ENCODE measurements around the gene FAM13A.
"Not testable (repeated sequence)": the region's sequence is repeated elsewhere in the genome, so short reads cannot be mapped to it uniquely, and the experiment has no call there.

FAM13A gene

DNA sequence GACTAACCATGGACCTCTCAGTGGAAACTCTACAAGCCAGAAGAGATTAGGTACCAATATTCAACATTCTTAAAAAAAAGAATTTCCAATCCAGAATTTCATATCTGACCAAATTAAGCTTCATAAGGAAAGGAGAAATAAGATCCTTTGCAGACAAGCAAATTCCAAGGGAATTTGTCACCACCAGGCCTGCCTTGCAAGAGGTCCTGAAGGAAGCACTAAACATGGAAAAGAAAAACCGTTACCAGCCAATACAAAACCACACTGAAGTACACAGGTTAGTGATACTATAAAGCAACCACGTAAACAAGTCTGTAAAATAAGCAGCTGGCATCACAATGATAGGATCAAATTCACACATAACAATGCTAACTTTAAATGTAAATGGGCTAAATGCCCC lies 156.6 kb downstream of the FAM13A start:
- no peak for DNase-seq (ENCODE audit: low read depth)

DNA sequence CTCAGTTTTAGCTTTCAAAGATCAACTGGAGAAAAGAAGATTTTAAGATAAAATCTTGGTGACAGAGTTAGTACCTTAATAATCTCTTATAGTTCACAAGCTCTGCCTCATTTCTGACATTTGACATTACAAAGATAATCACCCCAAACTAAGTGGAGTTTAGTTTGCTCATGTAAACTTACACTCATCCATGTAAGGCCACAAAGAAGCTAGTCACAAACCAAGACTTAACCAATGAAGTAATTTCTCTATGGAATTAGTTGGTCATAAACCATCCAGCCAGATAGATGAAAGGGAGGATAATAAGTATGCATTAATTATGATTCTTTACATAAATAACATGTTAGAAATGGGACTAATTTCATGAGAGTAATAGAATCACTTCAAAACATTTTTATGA lies 159.2 kb downstream of the FAM13A start:
- no peak for DNase-seq (ENCODE audit: low read depth)

DNA sequence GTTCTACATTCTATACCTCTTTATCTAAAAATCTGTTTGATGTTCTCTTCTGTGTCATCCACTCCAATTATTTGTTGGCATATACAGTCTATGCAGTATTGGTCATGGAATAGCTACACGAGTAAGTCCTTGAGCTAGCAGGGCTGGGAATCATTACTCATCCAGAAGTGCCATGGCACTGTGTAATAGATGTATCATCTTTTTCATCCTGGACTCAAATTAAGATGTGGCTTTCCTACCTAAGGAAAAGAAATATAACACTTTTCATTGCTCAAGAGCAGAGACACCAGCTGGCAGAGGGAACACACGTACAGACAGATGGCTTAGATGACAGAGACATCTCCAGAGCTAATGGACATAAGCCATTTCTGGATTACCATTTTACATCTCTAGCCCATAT lies 159.8 kb downstream of the FAM13A start:
- no peak for DNase-seq (ENCODE audit: low read depth)

DNA sequence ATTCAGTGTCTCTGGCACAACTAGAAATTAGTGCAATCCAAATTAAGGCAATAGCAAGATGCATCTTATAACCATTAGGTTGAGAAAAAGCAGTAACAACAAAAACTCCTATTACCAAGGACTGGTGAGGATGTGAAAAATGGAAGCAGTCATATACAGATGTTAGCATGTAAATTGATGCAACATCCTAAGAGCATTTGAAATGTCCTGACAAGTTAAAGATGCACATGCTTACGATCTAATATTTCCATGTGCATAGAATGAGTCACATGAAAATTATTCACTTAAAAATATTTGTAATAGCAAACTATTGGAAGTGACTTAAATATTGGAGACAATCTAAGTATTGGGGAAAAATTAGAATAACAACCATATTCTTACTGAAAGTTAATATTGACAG lies 163.0 kb downstream of the FAM13A start:
- no peak for DNase-seq (ENCODE audit: low read depth)

DNA sequence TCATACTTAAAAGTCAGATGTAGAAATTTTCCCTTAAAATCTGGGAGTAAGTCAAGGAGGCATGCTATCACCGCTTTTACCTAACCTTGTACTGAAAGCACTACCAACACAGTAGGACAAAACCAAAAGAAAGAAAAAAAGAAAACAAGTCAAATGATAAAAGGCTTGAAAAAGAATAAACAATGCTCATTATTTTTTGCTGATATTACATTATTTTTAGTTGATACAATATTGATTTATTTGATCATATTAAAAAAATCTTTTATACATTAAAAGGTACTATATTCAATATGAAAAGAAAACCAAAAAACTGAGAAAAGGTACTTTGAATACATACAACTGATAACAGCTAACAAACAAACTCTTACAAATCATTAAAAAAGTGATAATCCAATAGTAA lies 164.3 kb downstream of the FAM13A start:
- DNase-seq (ENCODE audit: low read depth): no peak

DNA sequence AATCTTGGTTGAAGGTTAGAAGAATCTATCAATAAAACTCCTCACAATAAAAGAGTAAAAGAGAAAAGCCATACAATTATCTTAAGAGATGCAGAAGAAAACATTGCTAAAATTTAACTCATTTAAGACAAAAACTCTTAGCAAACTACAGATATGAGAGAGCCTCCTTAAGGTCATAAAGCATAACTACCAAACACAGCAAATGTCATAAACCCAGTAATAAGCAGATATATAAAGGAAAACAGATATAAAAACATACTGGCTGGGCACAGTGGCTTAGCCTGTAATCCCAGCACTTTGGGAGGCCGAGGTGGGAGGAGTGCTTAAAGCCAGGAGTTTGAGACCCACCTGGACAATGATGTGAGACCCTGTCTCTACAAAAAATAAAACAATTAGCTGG lies 165.3 kb downstream of the FAM13A start:
- no peak for DNase-seq (ENCODE audit: low read depth)

DNA sequence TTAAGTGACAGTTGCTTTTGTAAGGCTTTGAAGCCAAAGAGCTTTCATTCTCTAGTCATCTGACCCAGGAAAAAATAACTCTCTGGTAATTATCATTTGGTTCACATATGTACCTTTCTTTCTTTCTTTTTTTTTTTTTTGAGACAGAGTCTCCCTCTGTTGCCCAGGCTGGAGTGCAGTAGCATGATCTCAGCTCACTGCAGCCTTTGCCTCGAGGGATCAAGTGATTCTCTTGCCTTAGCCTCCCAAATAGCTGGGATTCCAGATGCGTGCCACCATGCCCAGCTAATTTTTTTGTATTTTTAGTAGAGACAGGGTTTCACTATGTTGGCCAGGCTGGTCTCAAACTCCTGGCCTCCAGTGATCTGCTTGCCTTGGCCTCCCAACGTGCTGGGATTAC lies 169.6 kb downstream of the FAM13A start:
- not testable (repeated sequence) for DNase-seq (ENCODE audit: low read depth)

DNA sequence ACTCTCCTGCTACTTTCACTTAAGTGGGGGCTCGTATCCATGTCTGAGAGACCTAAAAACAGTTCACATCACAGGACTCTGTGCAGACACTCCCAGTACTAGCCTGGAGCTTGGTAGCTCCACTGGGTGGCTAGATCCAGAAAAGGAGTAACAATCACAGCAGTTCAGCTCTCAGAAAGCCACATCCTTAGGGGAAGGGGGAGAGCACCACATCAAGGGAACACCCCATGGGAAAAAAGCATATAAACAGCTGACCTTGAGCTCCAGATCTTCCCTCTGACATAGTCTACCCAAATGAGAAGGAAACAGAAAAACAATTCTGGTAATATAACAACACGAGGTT lies 175.8 kb downstream of the FAM13A start:
- DNase-seq (ENCODE audit: low read depth): no peak

DNA sequence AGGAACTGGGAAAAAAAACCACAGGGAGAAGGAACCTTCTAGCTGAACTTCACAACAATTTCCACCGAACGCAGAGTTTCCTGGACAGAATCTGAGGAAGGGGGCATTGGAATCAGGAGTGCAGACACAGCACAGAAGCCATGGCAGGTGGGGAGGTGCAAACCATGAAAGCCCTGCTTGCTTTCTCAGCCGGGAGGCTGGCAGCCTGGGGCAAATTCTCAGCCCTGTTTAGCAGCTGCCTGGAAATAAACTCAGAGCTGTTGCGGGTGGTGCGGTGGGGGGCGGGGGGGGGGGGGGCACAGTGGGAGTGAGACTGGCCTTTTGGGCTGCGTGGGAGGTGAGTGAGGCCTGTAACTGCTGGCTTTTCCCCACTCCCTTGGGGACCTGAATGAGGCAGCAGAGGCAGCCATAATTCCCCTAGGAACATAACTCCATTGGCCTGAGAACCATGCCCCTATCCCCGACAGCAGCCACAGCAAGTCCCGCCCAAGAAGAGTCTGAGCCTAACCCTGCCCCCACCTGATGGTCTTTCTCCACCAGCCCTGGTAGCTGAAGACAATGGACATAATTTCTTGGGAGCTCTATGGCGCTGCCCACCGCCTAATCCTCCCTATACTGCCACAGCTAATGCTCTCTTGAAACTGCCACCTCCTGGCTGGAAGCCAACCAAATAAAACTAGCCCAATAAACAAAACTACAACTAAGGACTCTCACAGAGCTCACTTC lies 176.3 kb downstream of the FAM13A start:
- DNase-seq (ENCODE audit: low read depth): no peak

DNA sequence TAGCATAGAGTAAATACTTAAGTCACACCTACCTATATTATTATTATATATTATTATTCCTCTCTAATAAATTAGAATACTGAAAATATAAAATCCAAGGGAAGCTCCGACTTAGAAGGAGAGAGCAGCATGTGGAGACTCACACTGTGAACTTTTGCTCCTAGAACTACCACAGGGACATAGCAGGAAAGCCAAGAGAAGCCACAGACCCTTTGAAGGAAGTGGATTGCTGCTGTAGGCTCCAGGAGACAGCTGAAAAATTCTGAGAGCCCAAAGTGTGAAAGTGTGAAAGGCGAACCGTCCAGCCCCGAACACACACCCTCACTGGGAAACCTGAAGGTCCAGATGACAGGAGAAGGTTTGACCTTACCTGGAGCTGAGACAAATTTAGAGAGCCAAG lies 177.0 kb downstream of the FAM13A start:
- no peak for DNase-seq (ENCODE audit: low read depth)

DNA sequence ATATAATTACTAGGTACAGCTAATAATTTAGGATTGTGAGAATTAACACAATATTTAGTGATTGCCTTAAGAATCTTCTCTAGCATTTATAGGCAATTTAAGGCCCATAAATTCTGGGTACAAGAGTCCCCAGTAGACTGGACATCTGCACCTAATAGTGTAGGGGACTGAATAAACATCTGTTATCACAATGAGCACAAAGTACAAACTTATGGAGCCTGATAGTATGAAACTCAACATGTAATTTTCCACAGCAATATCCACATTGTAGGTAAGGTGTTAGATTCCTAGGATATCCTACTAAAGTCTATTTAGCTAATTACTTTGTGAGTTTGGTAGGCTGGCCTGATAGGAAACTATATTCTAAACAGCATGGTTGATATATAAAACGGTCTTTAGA lies 178.3 kb downstream of the FAM13A start:
- DNase-seq (ENCODE audit: low read depth): no peak

DNA sequence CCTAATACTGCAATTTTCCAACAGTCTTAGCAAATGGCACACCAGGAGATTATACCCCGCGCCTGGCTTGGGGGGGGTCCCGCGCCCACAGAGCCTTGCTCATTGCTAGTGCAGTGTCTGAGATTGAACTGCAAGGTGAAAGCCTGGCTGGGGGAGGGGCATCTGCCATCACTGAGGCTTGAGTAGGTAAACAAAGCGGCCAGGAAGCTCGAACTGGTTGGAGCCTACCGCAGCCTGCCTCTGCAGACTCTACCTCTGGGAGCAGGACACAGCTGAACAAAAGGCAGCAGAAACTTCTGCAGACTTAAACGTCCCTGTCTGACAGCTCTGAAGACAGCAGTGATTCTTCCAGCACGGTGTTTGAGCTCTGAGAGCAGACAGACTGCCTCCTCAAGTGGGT lies 186.6 kb downstream of the FAM13A start:
- DNase-seq (ENCODE audit: low read depth): no peak

DNA sequence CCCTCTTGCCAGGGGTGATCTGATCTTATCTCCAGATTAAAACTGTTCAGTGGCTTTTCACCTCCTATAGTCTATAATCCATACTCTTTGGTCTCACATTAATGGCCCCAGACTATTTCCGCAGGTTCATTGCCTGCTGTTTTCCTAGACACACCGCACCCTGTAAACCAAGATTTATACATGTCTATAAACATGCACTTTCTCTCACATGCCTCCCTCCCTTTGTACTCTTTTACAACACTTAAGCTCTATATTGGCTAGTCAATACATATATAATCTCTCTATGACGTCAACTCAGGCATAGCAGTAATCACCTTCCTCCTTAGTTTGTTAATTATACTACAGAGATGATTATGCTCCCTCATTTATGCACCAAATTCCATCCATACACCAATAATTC lies 188.5 kb downstream of the FAM13A start:
- no peak for DNase-seq (ENCODE audit: low read depth)

DNA sequence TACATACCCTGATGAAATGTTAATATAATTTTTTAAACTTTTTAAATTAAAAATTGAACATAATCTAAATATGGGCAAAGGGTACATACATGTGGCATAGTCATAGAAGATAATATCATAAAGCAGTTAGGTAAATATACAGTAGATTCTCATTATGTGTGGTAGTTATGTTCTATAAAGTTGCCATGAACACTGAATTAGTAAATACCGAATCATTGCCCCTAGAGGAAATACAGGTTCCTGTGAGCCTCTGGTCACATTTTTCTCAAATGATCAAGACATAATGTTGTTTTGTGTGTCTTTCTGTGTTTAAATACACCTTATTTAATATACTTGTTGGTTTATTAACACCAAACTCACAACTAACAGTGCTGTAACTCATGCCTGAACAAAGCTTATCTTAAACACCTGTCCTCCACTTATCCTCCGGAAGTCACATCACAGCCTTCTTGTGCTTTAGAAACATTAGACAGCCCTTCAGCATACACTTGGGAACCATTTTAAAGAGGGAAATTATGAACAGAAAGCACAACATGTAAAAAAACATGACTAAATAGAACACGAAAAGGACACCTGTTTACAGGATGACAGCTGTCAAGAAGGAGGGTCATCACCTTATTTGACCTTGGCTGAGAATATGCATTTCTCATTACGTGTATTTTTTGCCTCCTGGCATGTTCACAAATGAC lies 190.0 kb downstream of the FAM13A start:
- DNase-seq (ENCODE audit: low read depth): no peak

DNA sequence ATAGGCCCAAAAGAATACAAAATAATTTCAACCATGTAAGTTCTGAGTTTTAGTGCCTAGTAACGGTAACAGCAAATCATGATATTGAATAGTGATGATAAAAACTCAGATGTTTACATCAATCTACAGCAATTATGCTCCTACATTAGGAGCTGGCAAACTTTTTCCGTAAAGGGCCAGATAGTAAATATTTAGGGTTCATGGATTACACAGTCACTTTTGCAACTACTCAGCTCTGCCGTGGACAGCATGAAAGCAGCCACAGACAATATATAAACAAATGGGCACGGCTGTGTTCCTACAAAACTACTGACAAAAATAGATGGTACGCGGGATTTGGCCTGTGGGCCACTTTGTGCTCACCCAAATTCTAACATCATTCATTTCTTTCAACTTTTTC lies 191.5 kb downstream of the FAM13A start:
- no peak for DNase-seq (ENCODE audit: low read depth)

DNA sequence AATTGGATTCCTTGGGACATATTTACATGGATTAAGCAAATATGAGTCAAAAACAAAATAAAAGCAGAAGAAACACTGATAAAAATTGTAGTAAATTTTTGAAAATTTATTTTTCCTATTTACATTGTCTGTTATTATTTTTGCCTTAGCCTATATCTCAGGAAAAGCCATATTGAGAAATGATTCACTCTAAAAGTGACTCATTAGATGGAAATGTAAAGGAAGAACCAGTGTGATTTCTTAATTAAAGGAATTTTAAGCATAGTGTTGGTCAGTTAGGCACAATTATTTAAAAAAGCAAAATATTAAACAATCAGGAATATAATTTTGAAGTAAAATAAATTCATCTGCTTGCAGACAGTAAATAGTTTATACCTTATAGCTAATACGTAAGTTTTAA lies 191.9 kb downstream of the FAM13A start:
- DNase-seq (ENCODE audit: low read depth): no peak

DNA sequence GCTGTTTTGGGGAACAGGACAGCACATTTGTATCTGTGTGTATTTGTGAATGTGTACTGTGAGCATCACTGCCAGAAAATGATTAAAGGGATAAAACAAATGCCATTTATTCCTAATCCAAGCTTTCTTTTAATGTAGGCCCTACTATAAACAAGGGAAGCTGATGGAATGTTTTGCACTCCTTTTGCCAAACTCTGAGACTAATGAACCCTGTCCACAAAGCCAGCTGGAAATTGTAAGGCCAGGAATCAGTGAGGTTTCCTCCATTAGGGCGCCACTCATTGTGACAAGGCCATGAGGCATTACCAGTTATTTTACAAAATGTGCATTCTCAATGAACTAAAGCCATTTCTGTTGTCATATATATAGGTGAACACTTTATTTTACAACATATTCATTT lies 196.4 kb downstream of the FAM13A start:
- no peak for DNase-seq (ENCODE audit: low read depth)

DNA sequence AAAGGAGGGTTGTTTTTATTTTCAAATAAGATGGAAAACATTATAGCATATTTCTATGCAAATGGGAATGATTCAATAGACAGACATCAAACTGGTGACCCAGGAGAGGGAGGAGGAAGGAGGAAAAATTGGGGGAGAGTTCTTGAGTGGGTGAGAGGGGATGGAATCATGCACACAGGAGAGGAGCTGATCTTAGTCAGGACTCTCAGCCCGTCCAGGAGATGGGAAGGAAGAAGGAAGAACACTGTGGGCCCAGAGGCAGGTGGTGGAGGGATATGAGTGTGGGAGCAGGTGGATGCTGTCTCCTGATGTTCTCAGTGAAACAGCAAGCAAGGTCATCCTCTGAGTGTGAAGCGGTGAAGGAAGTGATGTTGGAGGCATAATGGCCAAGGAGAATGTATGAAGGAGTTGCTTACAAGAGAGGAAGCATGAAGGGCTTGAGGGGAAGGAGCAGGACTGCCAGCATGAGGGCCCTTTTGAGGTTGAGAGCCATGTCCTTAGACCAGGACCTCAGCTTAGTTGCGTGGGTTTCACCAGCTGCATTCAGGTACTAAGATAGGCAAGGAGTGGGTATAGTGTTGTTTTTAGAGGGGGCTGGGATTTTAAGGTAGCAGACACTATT lies 197.7 kb downstream of the FAM13A start:
- DNase-seq (ENCODE audit: low read depth): no peak

DNA sequence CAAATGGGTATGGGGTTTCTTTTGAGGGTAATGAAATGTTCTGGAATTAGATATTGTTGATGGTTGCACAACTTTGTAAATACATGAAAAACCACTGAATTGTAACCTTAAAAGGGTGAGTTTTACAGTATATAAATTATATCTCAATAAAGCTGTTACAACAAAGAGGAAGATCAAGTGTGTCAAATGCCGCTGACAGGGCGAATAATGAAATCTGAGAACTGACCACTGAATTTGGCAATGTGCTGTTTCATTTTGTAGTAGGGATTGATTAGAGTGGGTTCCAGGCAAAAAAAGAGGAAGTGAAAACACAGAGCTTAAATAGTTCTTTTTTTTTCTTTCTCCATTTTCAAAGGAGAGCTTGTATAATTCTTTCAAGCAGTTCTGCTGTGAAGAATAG lies 198.2 kb downstream of the FAM13A start:
- DNase-seq (ENCODE audit: low read depth): no peak

DNA sequence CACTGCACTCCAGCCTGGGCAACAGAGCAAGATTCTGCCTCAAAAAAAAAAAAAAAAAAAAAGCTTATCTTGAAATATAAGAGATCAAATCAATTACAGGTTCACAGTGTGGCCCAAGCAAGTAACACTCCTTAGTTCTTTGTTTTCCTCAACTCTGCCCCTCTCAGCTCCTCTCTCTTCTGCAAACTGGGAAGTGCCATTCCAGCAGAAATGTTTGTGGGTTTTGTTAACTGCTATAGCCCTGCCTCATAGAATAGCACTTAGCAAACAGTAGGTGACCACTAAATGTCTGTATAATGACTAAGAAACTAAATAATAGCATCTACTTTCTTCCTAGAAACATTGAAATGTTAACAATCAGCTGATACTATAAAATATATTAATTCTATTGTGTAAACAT lies 199.4 kb downstream of the FAM13A start:
- no peak for DNase-seq (ENCODE audit: low read depth)

DNA sequence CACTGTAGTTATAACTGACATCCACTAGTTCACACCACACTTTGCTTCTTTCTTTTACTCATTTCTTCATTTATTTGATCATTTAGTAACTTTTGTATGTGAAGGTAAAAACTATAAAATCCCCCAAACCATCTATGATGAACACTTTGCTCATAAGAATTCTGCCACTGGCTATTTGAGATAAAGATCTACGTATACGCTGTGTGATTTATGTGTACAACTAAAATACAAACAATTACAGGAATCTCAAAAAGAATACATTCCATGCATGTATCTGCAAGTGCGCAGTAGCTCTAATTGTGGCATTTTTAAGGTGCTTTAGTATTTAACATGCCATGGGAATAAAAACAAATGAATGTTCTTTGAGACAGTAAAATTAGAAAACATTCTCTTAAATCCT lies 202.5 kb downstream of the FAM13A start:
- no peak for DNase-seq (ENCODE audit: low read depth)

DNA sequence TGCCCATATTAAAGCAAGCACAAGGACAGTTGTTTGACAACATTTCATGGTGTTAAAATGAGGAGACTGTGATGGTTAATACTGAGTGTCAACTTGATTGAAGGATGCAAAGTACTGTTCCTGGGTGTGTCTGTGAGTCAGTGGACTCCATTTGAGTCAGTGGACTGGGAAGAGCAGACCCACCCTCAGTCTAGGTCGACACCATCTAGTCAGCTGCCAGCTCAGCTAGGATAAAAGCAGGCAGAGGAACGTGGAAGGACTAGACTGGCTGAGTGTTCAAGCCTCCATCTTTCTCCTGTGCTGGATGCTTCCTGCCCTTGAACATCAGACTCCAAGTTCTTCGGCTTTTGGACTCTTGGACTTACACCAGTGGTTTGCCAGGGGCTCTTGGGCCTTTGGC lies 203.4 kb downstream of the FAM13A start:
- not testable (repeated sequence) for DNase-seq (ENCODE audit: low read depth)

DNA sequence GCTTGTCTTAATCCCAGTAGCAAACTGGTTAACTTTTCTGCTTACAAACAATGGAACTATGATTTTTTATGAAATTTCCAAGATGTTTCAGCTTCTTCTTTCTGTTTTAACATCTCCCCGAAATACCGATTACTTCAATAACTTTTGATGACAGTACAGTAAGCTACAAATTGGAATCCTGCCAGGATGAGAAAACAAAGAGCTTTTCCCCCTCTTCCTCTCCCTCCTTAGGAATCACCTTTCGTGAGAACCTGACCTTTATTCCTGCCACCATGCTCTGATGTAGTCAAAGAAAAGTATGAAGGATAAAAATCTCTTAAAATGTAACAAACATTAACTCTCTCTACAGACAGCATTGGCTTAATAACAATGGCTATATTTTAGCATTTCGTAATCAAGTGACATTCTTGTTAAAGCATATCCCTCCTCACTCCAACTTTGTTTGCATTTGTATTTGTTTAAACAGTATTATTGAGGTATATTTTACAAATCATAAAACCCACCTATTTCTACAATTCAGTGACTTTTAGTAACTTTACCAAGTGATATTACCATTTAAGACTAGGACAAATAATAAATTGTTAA lies 210.7 kb downstream of the FAM13A start:
- no peak for DNase-seq (ENCODE audit: low read depth)
